CD4-positive, CD25-positive, alpha-beta regulatory T cell (primary cell): ENCODE results near the gene UGT3A1. TPM values are rescaled to one million over a fixed set of nuclear protein-coding genes. Genes with fewer than 3 reads are reported as not detected.

Experiments
- ATAC-seq, 2 donors: fragments of 150-1000 bp; cut with Tn5 transposase; one replicate each; pipeline ENCODE4 v1.10.0; 2021; ENCODE audit warnings: low read depth in 2 of 2, moderate number of reproducible peaks in 2 of 2, moderate library complexity in 1 of 2
- DNase-seq, 3 donors: peaks; one replicate each; pipeline versions ENCODE4 v3.0.0 to v3.0.0-alpha.2; 2012 to 2022; ENCODE audit warnings: mixed read lengths in 1 of 3
- H3K27ac ChIP-seq: one replicate; pipeline ENCODE4 v1.7.0; 2013; ENCODE audit warnings: mild to moderate bottlenecking, low read length; ENCODE audit not compliant: insufficient read depth, poor library complexity, severe bottlenecking
- H3K27me3 ChIP-seq: one replicate; pipeline ENCODE4 v1.7.0; 2013; ENCODE audit warnings: low read length; ENCODE audit not compliant: control insufficient read depth, insufficient read depth
- H3K36me3 ChIP-seq: one replicate; pipeline ENCODE4 v1.7.0; 2013; ENCODE audit warnings: mild to moderate bottlenecking, low read length, moderate library complexity; ENCODE audit not compliant: control insufficient read depth, insufficient read depth
- H3K4me1 ChIP-seq: 2 replicates; pipeline ENCODE4 v1.7.0; 2013; ENCODE audit warnings: mild to moderate bottlenecking, low read length; ENCODE audit not compliant: insufficient read depth, control insufficient read depth, poor library complexity, severe bottlenecking
- H3K4me3 ChIP-seq: one replicate; pipeline ENCODE4 v1.7.0; 2013; ENCODE audit warnings: low read depth, mild to moderate bottlenecking, low read length, moderate library complexity
- H3K9me3 ChIP-seq, 2 experiments: 1 replicate in 1 of 2; 2 replicates in 1 of 2; pipeline ENCODE4 v1.7.0; 2013; ENCODE audit warnings: low read length in 2 of 2, mild to moderate bottlenecking in 1 of 2, moderate library complexity in 1 of 2; ENCODE audit not compliant: control insufficient read depth in 2 of 2
- H3K27ac Mint-ChIP-seq, 3 donors: one replicate each; pipeline ENCODE4 v1.8.0; 2020 to 2022; ENCODE audit warnings: mild to moderate bottlenecking in 3 of 3, mixed read lengths in 3 of 3, moderate library complexity in 2 of 3
- H3K27me3 Mint-ChIP-seq: one replicate; pipeline ENCODE4 v1.8.0; 2022; ENCODE audit warnings: mild to moderate bottlenecking, mixed read lengths
- H3K36me3 Mint-ChIP-seq: one replicate; pipeline ENCODE4 v1.8.0; 2020; ENCODE audit warnings: mixed read lengths
- H3K4me1 Mint-ChIP-seq, 4 donors: one replicate each; pipeline ENCODE4 v1.8.0; 2020 to 2022; ENCODE audit warnings: mixed read lengths in 4 of 4, mild to moderate bottlenecking in 1 of 4
- H3K4me3 Mint-ChIP-seq, 4 donors: one replicate each; pipeline ENCODE4 v1.8.0; 2020 to 2022; ENCODE audit warnings: mild to moderate bottlenecking in 4 of 4, mixed read lengths in 4 of 4, moderate library complexity in 3 of 4
- H3K9me3 Mint-ChIP-seq, 7 donors: one replicate each; pipeline ENCODE4 v1.8.0; 2020 to 2022; ENCODE audit warnings: mixed read lengths in 7 of 7, mild to moderate bottlenecking in 3 of 7, moderate library complexity in 2 of 7
- polyA plus RNA-seq, 4 donors: library from polyadenylated mRNA; unstranded; fragments of 300-500 nt; fragmentation: Illumina TruSeq; gene quantifications; one replicate each; pipeline ENCODE4 v1.2.3, GENCODE V29; 2021
- total RNA-seq: library from RNA; stranded (reverse); gene quantifications from one replicate; pipeline ENCODE4 v1.2.3, GENCODE V29; 2022

The UGT3A1 gene
- total and polyA plus RNA-seq, 5 donors from 2014 or later: not detected

- DNase-seq (peak in 1 of 3 donors; percentile 24), ATAC-seq (peak; percentile 31 to 52)
- peaks cover 15% of the 10 kb centered on the region for H3K4me1 ChIP-seq
- Mint-ChIP-seq H3K9me3 (peaks cover 0 to 6% (median 2%) of the 10 kb centered on the region in 7 donors), H3K4me1 (peaks cover 14 to 35% (median 26%) of the 10 kb centered on the region in 4 donors), H3K4me3 (no peak overlapping the region), H3K36me3 (peaks cover 5% of the 10 kb centered on the region), H3K27me3 (peaks cover 6% of the 10 kb centered on the region), H3K27ac (no peak overlapping the region)
- no peaks in the 10 kb centered on the region for H3K36me3 ChIP-seq
- no peaks in the 10 kb centered on the region for H3K27me3 ChIP-seq
- H3K9me3 ChIP-seq: no peaks in the 10 kb centered on the region
- no peak overlapping the region for H3K27ac ChIP-seq
- no peak overlapping the region for H3K4me3 ChIP-seq
Observed at GRCh38 chr5:35908228-35908627, 83.0 kb downstream of the UGT3A1 start.

DNA sequence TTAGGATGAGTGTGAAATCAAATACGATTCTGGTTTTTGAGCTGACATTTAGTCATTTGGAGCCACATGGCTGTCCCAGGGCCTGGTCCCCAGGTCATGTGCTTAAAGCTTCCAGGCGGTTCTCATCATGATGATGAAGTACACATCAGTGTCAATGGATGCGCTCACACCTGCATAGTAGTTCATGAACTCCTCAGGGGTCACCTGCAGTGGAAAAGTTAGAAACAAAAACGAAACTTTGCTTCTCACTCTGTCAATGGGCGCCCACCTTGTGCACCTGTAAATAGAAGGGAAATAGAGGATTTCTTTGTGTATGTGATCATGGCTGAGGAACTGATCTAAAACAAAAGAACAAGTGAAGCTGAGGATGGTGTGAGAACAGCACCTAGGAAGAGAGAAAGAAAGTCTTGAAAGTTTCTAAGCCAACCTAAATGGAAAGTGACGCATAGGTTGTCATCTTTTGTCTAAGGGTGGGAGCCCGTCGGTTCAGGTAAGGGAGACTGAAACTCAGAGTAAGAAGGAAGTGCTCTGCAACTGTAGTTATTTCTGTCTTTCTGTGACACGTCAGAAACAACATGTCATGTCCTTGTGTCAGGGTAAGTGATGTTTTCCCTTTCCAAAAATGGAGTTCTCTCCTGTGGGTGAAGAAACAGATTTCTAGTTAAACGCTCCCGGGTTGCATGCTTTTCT is 86.6 kb downstream of the UGT3A1 start:
- H3K9me3 ChIP-seq: no peaks in the 10 kb centered on the region
- Mint-ChIP-seq H3K27ac (peak overlapping the region; percentile 48 to 54 (median 48)), H3K4me1 (peaks cover 24 to 69% (median 49%) of the 10 kb centered on the region in 4 donors), H3K4me3 (peak overlapping the region in 3 of 4 donors; percentile 7 to 67 (median 7)), H3K9me3 (peaks cover 0 to 2% (median 0%) of the 10 kb centered on the region in 7 donors), H3K36me3 (no peaks in the 10 kb centered on the region), H3K27me3 (peaks cover under 1% of the 10 kb centered on the region)
- no peaks in the 10 kb centered on the region for H3K27me3 ChIP-seq
- H3K4me3 ChIP-seq: peak overlapping the region; percentile 49
- peaks cover 44% of the 10 kb centered on the region for H3K4me1 ChIP-seq
- DNase-seq (peak in 1 of 3 donors; percentile 65), ATAC-seq (peak; percentile 44 to 55)
- H3K36me3 ChIP-seq: no peaks in the 10 kb centered on the region
- no peak overlapping the region for H3K27ac ChIP-seq

- H3K27me3 Mint-ChIP-seq: no peaks in the 10 kb centered on the region
- no peak overlapping the region for H3K4me3 Mint-ChIP-seq
- Histone ChIP-seq H3K4me3 (no peak overlapping the region), H3K36me3 (no peaks in the 10 kb centered on the region), H3K4me1 (peaks cover 48% of the 10 kb centered on the region), H3K9me3 (no peaks in the 10 kb centered on the region), H3K27ac (no peak overlapping the region), H3K27me3 (no peaks in the 10 kb centered on the region)
- H3K4me1 Mint-ChIP-seq: peaks cover 28 to 71% (median 54%) of the 10 kb centered on the region in 4 donors
- no peak for ATAC-seq
- no peaks in the 10 kb centered on the region for H3K36me3 Mint-ChIP-seq
- H3K9me3 Mint-ChIP-seq: peaks cover 0 to 2% (median 0%) of the 10 kb centered on the region in 7 donors
- peak overlapping the region in 1 of 3 donors; percentile 54 for H3K27ac Mint-ChIP-seq
- no peak for DNase-seq
Observed at GRCh38 chr5:35903631-35904203, 87.5 kb downstream of the UGT3A1 start.

- Mint-ChIP-seq H3K27ac (peak overlapping the region in 1 of 3 donors; percentile 47), H3K27me3 (no peaks in the 10 kb centered on the region), H3K36me3 (no peaks in the 10 kb centered on the region), H3K9me3 (peaks cover 0 to 2% (median 0%) of the 10 kb centered on the region in 7 donors), H3K4me1 (peaks cover 28 to 64% (median 48%) of the 10 kb centered on the region in 4 donors), H3K4me3 (peak overlapping the region in 2 of 4 donors; percentile 4 to 7)
- DNase-seq: peak in 1 of 3 donors; percentile 80
- H3K36me3 ChIP-seq: no peaks in the 10 kb centered on the region
- peak overlapping the region; percentile 8 for H3K27ac ChIP-seq
- peak; percentile 90 for ATAC-seq
- H3K4me1 ChIP-seq: peaks cover 43% of the 10 kb centered on the region
- H3K27me3 ChIP-seq: no peaks in the 10 kb centered on the region
- H3K9me3 ChIP-seq: no peaks in the 10 kb centered on the region
- no peak overlapping the region for H3K4me3 ChIP-seq
Observed at GRCh38 chr5:35902046-35902672, 89.0 kb downstream of the UGT3A1 start.

Other genes with a start within 250 kb of the UGT3A1 start
- gene IL7R, start 134.5 kb downstream of the UGT3A1 start, total RNA-seq: 394 TPM
- gene IL7R, start 134.5 kb downstream of the UGT3A1 start, polyA plus RNA-seq: 100 to 1,000 TPM; 110 to 311 (median 212) TPM
- gene CAPSL, start 52.8 kb downstream of the UGT3A1 start, total RNA-seq: not detected
- gene CAPSL, start 52.8 kb downstream of the UGT3A1 start, polyA plus RNA-seq: not detected
- gene UGT3A2, start 75.5 kb upstream of the UGT3A1 start, total RNA-seq: not detected
- gene UGT3A2, start 75.5 kb upstream of the UGT3A1 start, polyA plus RNA-seq: under 1 TPM in 3 of 4 donors, not detected in 1; 0.07 to 0.60 (median 0.20) TPM
- 11.0 TPM for gene LMBRD2, start 160.5 kb upstream of the UGT3A1 start, total RNA-seq
- 1 to 10 TPM; 2.5 to 5.0 (median 3.7) TPM for gene LMBRD2, start 160.5 kb upstream of the UGT3A1 start, polyA plus RNA-seq
- 21.1 TPM for gene SKP2, start 160.7 kb upstream of the UGT3A1 start, total RNA-seq
- gene SKP2, start 160.7 kb upstream of the UGT3A1 start, polyA plus RNA-seq: 10 to 100 TPM; 13.9 to 22.8 (median 21.0) TPM